ENCODE measurements around the gene PLAU.

Gene PLAU

GRCh38 chr10:73878365-73878764, 32.6 kb upstream of the PLAU start:
- no peak overlapping the region for H2AK5ac ChIP-seq (ENCODE audit: low read length, severe bottlenecking)
- no peak overlapping the region for H2BK120ac ChIP-seq (ENCODE audit: low read depth, low read length)
- 93% methylated on average over 1 of the region's 1 CpG for WGBS
- H3K4me3 ChIP-seq (ENCODE audit: insufficient read depth in 1 of 2, low read depth in 1 of 2, low read length in 2 of 2): no peak overlapping the region
- no peak overlapping the region for H2BK15ac ChIP-seq (ENCODE audit: low read depth, poor library complexity, severe bottlenecking)
- H3K23ac ChIP-seq (ENCODE audit: low read length in 2 of 2): no peak overlapping the region
- H3K27me3 ChIP-seq (ENCODE audit: control insufficient read depth in 1 of 2, insufficient read depth in 1 of 2, low read length in 2 of 2): no peaks in the 10 kb centered on the region
- no peak overlapping the region for H3K18ac ChIP-seq (ENCODE audit: low read depth in 1 of 2, low read length in 2 of 2)
- H4K8ac ChIP-seq (ENCODE audit: low read length): no peak overlapping the region
- H3K36me3 ChIP-seq (ENCODE audit: control insufficient read depth in 1 of 2, insufficient read depth in 2 of 2, low read depth in 1 of 2, low read length in 2 of 2): no peaks in the 10 kb centered on the region
- H2AFZ ChIP-seq (ENCODE audit: low read depth, low read length): no peak overlapping the region
- H4K91ac ChIP-seq (ENCODE audit: low read length): no peak overlapping the region
- H2BK5ac ChIP-seq (ENCODE audit: low read depth, low read length, poor library complexity, severe bottlenecking): no peak overlapping the region
- no peak overlapping the region for H3K4me2 ChIP-seq (ENCODE audit: low read length, poor library complexity, severe bottlenecking)
- H3K4me1 ChIP-seq (ENCODE audit: control insufficient read depth, insufficient read depth, low read depth, low read length): peaks cover 5% of the 10 kb centered on the region
- H3K27ac ChIP-seq (ENCODE audit: low read length, poor library complexity, severe bottlenecking): no peak overlapping the region
- H2BK12ac ChIP-seq (ENCODE audit: low read length in 2 of 2): no peak overlapping the region
- no peaks in the 10 kb centered on the region for H3K79me1 ChIP-seq (replicated peaks; ENCODE audit: low read length, poor library complexity, severe bottlenecking)
- no peak overlapping the region for H3K14ac ChIP-seq (ENCODE audit: low read length in 2 of 2)
- H3K9me3 ChIP-seq (ENCODE audit: control insufficient read depth, low read length): no peaks in the 10 kb centered on the region
- no peak overlapping the region for H3K9ac ChIP-seq (ENCODE audit: low read length)
- DNase-seq: no peak
- H3K4ac ChIP-seq (ENCODE audit: low read depth in 1 of 2, low read length in 2 of 2): no peak overlapping the region

DNA sequence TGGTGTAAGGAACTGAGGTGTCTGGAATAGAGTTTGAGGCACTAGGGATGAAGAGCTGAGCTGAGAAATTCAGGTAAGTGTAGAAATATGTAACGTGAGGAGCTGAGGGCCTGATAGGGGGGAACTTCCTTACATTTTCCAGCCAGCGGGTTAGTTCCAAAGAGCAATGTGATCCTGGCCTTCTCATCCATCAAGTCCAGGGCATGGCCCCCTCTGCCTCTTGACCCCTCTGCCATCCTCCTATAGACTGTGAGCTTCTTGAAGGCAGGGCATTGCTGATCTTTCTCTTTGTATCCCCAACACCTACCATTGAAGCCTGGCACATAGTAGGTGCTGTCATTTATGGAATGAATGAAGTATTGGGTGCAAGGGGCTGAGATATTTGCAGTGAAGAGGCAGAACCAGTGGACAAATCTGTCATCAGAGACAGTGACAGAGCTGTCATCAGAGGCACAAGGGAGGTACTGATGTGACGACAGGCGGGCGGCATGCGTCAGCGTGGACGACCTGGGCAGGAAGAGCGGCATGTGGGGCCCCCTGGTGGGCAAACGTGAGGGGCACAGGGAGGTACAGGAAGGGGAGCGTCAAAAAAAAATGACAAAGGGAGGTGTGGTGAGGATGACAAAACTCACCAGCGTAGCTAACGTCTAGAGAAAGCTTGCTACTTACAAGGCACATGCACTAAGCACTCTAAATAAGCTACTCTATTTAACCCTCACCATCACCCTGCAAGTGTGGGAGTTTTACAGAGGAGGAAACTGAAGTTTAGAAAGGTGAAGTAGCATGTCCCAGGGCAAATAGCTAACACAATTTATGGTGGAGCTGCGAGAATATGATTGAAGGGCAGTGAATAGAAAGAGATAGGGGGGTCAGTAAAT, 31.4 kb upstream of the PLAU start:
- Histone ChIP-seq H3K4me1 (ENCODE audit: control insufficient read depth, insufficient read depth, low read depth, low read length) (peaks cover 5% of the 10 kb centered on the region), H3K4ac (ENCODE audit: low read depth in 1 of 2, low read length in 2 of 2) (no peak overlapping the region), H2AK5ac (ENCODE audit: low read length, severe bottlenecking) (no peak overlapping the region), H4K8ac (ENCODE audit: low read length) (no peak overlapping the region), H2BK120ac (ENCODE audit: low read depth, low read length) (no peak overlapping the region), H3K23ac (ENCODE audit: low read length in 2 of 2) (no peak overlapping the region), H3K36me3 (ENCODE audit: control insufficient read depth in 1 of 2, insufficient read depth in 2 of 2, low read depth in 1 of 2, low read length in 2 of 2) (no peaks in the 10 kb centered on the region), H2BK12ac (ENCODE audit: low read length in 2 of 2) (peak overlapping the region in 1 of 2 experiments; percentile 21), H3K4me3 (ENCODE audit: insufficient read depth in 1 of 2, low read depth in 1 of 2, low read length in 2 of 2) (no peak overlapping the region), H3K27me3 (ENCODE audit: control insufficient read depth in 1 of 2, insufficient read depth in 1 of 2, low read length in 2 of 2) (no peaks in the 10 kb centered on the region), H3K27ac (ENCODE audit: low read length, poor library complexity, severe bottlenecking) (no peak overlapping the region), H2BK15ac (ENCODE audit: low read depth, poor library complexity, severe bottlenecking) (no peak overlapping the region), H3K79me1 (replicated peaks; ENCODE audit: low read length, poor library complexity, severe bottlenecking) (no peaks in the 10 kb centered on the region), H3K18ac (ENCODE audit: low read depth in 1 of 2, low read length in 2 of 2) (peak overlapping the region in 1 of 2 experiments; percentile 59), H3K14ac (ENCODE audit: low read length in 2 of 2) (no peak overlapping the region), H2AFZ (ENCODE audit: low read depth, low read length) (peak overlapping the region; percentile 32), H3K9ac (ENCODE audit: low read length) (peak overlapping the region; percentile 44), H4K91ac (ENCODE audit: low read length) (no peak overlapping the region), H2BK5ac (ENCODE audit: low read depth, low read length, poor library complexity, severe bottlenecking) (no peak overlapping the region), H3K4me2 (ENCODE audit: low read length, poor library complexity, severe bottlenecking) (no peak overlapping the region), H3K9me3 (ENCODE audit: control insufficient read depth, low read length) (no peaks in the 10 kb centered on the region)
- peak; percentile 83 for DNase-seq
- 28% methylated on average over 11 of the region's 14 CpGs for WGBS

DNA sequence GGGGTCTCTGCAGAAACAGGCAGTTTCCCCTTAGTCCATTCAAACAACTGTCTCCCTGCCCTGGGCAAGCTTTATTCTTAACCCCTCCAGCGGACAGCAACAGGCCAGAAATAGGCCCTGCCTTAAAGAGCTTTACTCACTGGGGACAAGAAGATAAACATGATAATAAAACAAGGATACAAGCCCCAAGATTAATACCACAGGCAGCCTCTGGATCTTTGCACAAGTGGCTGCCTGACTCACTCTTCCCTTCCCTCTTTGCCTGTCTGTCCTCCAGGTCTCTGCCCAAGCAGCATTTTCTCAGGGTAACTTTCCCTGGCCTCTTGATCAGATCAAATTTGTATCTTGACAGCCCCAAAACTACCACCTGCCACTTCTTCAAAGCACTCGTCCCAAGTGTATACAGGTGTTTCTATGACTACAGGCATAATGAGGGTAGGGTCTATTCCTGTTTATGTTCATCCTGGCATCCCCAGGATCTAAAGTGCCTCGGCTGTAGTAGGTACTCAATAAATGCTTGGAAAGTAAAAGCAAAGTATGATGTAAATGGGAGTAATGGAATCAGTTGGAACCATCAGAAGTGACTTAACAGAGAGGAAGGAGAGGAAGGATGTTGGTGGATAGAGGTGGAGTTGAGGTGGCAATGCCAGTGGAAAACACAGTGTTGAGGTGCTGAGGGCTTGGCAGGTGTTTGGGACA, 29.6 kb upstream of the PLAU start:
- Histone ChIP-seq H3K27me3 (ENCODE audit: control insufficient read depth in 1 of 2, insufficient read depth in 1 of 2, low read length in 2 of 2) (no peaks in the 10 kb centered on the region), H2BK15ac (ENCODE audit: low read depth, poor library complexity, severe bottlenecking) (peak overlapping the region; percentile 66), H3K23ac (ENCODE audit: low read length in 2 of 2) (no peak overlapping the region), H3K36me3 (ENCODE audit: control insufficient read depth in 1 of 2, insufficient read depth in 2 of 2, low read depth in 1 of 2, low read length in 2 of 2) (no peaks in the 10 kb centered on the region), H2BK5ac (ENCODE audit: low read depth, low read length, poor library complexity, severe bottlenecking) (no peak overlapping the region), H3K4ac (ENCODE audit: low read depth in 1 of 2, low read length in 2 of 2) (peak overlapping the region; percentile 1 to 78), H3K4me3 (ENCODE audit: insufficient read depth in 1 of 2, low read depth in 1 of 2, low read length in 2 of 2) (no peak overlapping the region), H2BK12ac (ENCODE audit: low read length in 2 of 2) (peak overlapping the region in 1 of 2 experiments; percentile 79), H2AFZ (ENCODE audit: low read depth, low read length) (no peak overlapping the region), H2AK5ac (ENCODE audit: low read length, severe bottlenecking) (no peak overlapping the region), H3K14ac (ENCODE audit: low read length in 2 of 2) (peak overlapping the region in 1 of 2 experiments; percentile 83), H3K4me1 (ENCODE audit: control insufficient read depth, insufficient read depth, low read depth, low read length) (peaks cover 2% of the 10 kb centered on the region), H3K79me1 (replicated peaks; ENCODE audit: low read length, poor library complexity, severe bottlenecking) (no peaks in the 10 kb centered on the region), H3K9me3 (ENCODE audit: control insufficient read depth, low read length) (no peaks in the 10 kb centered on the region), H3K4me2 (ENCODE audit: low read length, poor library complexity, severe bottlenecking) (no peak overlapping the region), H4K91ac (ENCODE audit: low read length) (no peak overlapping the region), H3K18ac (ENCODE audit: low read depth in 1 of 2, low read length in 2 of 2) (peak overlapping the region in 1 of 2 experiments; percentile 78), H3K9ac (ENCODE audit: low read length) (peak overlapping the region; percentile 44), H4K8ac (ENCODE audit: low read length) (no peak overlapping the region), H2BK120ac (ENCODE audit: low read depth, low read length) (no peak overlapping the region), H3K27ac (ENCODE audit: low read length, poor library complexity, severe bottlenecking) (no peak overlapping the region)
- peak; percentile 89 for DNase-seq
- 50% methylated on average over 3 of the region's 3 CpGs for WGBS

DNA sequence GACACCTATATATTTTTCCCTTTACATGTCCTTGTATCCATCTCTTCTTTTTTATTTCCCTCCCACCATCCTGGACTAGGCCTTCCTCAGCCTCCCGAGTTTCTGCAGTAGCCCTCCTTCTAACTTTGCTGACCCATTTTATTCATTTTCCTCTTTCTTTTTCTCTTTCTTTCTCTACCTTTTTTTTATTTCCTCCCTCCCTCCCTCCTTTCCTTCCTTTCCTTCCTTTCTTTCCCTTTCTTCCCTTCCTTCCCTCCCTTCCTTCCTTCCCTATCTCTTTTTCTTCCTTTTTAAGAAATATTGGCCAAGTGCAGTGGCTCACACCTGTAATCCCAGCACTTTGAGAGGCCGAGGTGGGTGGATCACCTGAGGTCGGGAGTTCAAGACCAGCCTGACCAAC, 26.9 kb upstream of the PLAU start:
- no peak overlapping the region for H2AK5ac ChIP-seq (ENCODE audit: low read length, severe bottlenecking)

More for the DNA sequence above, 26.9 kb upstream of the PLAU start:
- H3K23ac ChIP-seq (ENCODE audit: low read length in 2 of 2): no peak overlapping the region
- H2BK5ac ChIP-seq (ENCODE audit: low read depth, low read length, poor library complexity, severe bottlenecking): no peak overlapping the region
- no peak overlapping the region for H3K27ac ChIP-seq (ENCODE audit: low read length, poor library complexity, severe bottlenecking)
- H3K27me3 ChIP-seq (ENCODE audit: control insufficient read depth in 1 of 2, insufficient read depth in 1 of 2, low read length in 2 of 2): no peaks in the 10 kb centered on the region
- H3K4me1 ChIP-seq (ENCODE audit: control insufficient read depth, insufficient read depth, low read depth, low read length): peaks cover 19% of the 10 kb centered on the region
- H2BK12ac ChIP-seq (ENCODE audit: low read length in 2 of 2): no peak overlapping the region
- H2BK120ac ChIP-seq (ENCODE audit: low read depth, low read length): no peak overlapping the region
- no peak overlapping the region for H2AFZ ChIP-seq (ENCODE audit: low read depth, low read length)
- H3K9ac ChIP-seq (ENCODE audit: low read length): no peak overlapping the region
- no peaks in the 10 kb centered on the region for H3K9me3 ChIP-seq (ENCODE audit: control insufficient read depth, low read length)
- DNase-seq: no peak
- WGBS: 94% methylated on average over 3 of the region's 3 CpGs
- no peak overlapping the region for H4K8ac ChIP-seq (ENCODE audit: low read length)
- H3K4me3 ChIP-seq (ENCODE audit: insufficient read depth in 1 of 2, low read depth in 1 of 2, low read length in 2 of 2): no peak overlapping the region
- H3K14ac ChIP-seq (ENCODE audit: low read length in 2 of 2): no peak overlapping the region
- no peak overlapping the region for H3K4ac ChIP-seq (ENCODE audit: low read depth in 1 of 2, low read length in 2 of 2)
- no peaks in the 10 kb centered on the region for H3K36me3 ChIP-seq (ENCODE audit: control insufficient read depth in 1 of 2, insufficient read depth in 2 of 2, low read depth in 1 of 2, low read length in 2 of 2)
- no peak overlapping the region for H2BK15ac ChIP-seq (ENCODE audit: low read depth, poor library complexity, severe bottlenecking)
- no peak overlapping the region for H3K18ac ChIP-seq (ENCODE audit: low read depth in 1 of 2, low read length in 2 of 2)
- H3K79me1 ChIP-seq (replicated peaks; ENCODE audit: low read length, poor library complexity, severe bottlenecking): no peaks in the 10 kb centered on the region
- H3K4me2 ChIP-seq (ENCODE audit: low read length, poor library complexity, severe bottlenecking): no peak overlapping the region
- no peak overlapping the region for H4K91ac ChIP-seq (ENCODE audit: low read length)
